Thoracic aorta (tissue), 2 donors: ENCODE data around the gene CAMSAP2. TPM values are rescaled to one million over a fixed set of nuclear protein-coding genes. Genes with fewer than 3 reads are reported as not detected.

Source experiments
- ATAC-seq: fragments of 150-250 bp; one replicate; pipeline ENCODE4 v1.8.0; 2017; ENCODE audit warnings: low read depth; ENCODE audit not compliant: insufficient number of reproducible peaks, low FRiP score
- DNase-seq: peaks from one replicate; pipeline ENCODE4 v3.0.0-alpha.2; 2020; ENCODE audit warnings: low spot score
- H3K27ac ChIP-seq, 2 donors: fragments of 200-600 bp; sonication (generic); 1 replicate in 1 of 2; 2 replicates in 1 of 2; pipeline ENCODE4 v1.5.1; 2016; ENCODE audit warnings: mild to moderate bottlenecking in 2 of 2, moderate library complexity in 2 of 2
- H3K27me3 ChIP-seq: fragments of 200-600 bp; sonication (generic); replicated peaks from 2 replicates; pipeline ENCODE4 v1.6.0; 2016; ENCODE audit warnings: mild to moderate bottlenecking; ENCODE audit not compliant: insufficient read depth
- H3K36me3 ChIP-seq: fragments of 200-600 bp; sonication (generic); one replicate; pipeline ENCODE4 v1.5.1; 2016
- H3K4me1 ChIP-seq, 2 donors: fragments of 200-600 bp; sonication (generic); 1 replicate in 1 of 2; 2 replicates in 1 of 2; pipeline versions ENCODE4 v1.5.1 to v1.6.0; 2016; ENCODE audit warnings: low read depth in 2 of 2, mild to moderate bottlenecking in 1 of 2; ENCODE audit not compliant: control insufficient read depth in 1 of 2
- H3K4me3 ChIP-seq: fragments of 200-600 bp; sonication (generic); 2 replicates; pipeline ENCODE4 v1.5.1; 2016; ENCODE audit warnings: mild to moderate bottlenecking
- H3K9me3 ChIP-seq: fragments of 200-600 bp; sonication (generic); 2 replicates; pipeline ENCODE4 v1.5.1; 2016
- CTCF ChIP-seq: fragments of 200-600 bp; sonication (generic); IDR thresholded peaks from one replicate; pipeline ENCODE4 v1.5.1; 2019; ENCODE audit warnings: antibody characterized with exemption
- total RNA-seq, 2 donors: library from RNA; depleted of rRNA; stranded (reverse); fragments of >200 nt; gene quantifications; one replicate each; pipeline versions ENCODE4 v1.1.0 to v1.2.3, GENCODE V29; 2016

Gene CAMSAP2
- total RNA-seq, 2 donors from 2014 or later, result 46.4 to 60.7 TPM

GRCh38 chr1:200762089-200762488, 23.4 kb downstream of the CAMSAP2 start:
- ATAC-seq (no peak), DNase-seq (no peak)
- Histone ChIP-seq H3K27me3 (no peaks in the 10 kb centered on the region), H3K36me3 (no peaks in the 10 kb centered on the region), H3K27ac (no peak overlapping the region), H3K4me3 (no peak overlapping the region), H3K4me1 (peaks cover 8 to 21% of the 10 kb centered on the region in 2 donors), H3K9me3 (no peaks in the 10 kb centered on the region)
- no peak for TF ChIP-seq CTCF

DNA sequence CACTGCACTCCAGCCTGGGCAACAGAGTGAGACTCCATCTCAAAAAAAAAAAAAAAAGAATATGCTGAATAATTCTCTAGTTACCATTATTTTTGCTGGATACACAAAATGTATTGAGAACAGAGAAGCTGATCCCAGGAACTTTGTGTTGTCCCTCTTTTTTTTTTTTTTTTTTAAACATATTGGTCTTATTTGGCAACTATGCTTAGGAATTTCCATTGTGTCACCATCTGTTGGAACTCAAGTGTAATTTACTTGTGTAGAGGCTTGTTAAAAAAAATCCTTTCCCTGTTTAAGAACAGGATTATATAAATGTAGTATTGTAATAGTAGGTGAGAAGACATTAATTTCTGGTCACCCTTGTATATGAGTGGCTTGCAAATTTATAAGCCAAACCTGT, 28.6 kb downstream of the CAMSAP2 start:
- TF ChIP-seq CTCF, result no peak
- no peak overlapping the region for H3K27ac ChIP-seq
- no peaks in the 10 kb centered on the region for H3K9me3 ChIP-seq
- H3K27me3 ChIP-seq, result no peaks in the 10 kb centered on the region
- peaks cover 8 to 15% of the 10 kb centered on the region in 2 donors for H3K4me1 ChIP-seq
- H3K4me3 ChIP-seq, result no peak overlapping the region
- DNase-seq (no peak), ATAC-seq (no peak)
- no peaks in the 10 kb centered on the region for H3K36me3 ChIP-seq

DNA sequence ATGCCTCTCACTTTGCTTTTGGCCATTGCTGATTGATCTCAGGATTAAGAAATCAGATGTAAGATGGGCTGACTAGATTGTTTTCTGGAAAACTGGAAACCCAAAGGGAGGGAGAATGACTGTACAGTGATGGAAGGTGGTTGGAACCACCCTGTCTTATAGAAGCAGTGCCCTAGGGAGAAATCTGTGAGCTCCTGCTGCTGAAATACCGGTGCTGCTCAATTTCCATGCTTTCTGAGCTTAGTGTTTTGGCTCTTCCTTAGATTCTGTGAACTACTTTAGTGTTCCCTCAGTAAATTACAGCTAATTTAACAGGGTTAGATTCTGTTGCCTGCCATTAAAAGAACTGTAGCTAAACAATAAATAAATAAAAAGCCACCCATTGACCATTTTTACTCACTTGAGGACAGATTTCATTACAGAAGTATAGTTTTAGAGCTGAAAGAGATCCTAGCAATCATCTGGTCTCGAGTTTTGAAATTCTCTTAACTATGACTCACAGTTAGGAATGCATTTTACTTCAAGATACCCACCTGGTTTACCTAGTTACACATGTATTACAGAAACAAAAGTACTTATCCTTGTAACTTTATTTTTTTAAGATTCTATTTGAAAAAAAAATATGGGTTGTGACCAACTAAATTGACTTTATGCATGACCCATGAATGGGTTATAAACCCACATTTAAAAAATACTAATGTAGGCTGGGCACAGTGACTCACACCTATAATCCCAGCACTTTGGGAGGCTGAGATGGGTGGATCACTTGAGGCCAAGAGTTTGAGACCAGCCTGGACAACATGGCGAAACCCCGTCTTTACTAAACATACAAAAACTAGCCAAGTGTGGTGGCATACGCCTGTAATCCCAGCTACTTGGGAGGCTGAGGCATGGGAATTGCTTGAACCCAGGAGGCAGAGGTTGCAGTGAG, 33.2 kb downstream of the CAMSAP2 start:
- ATAC-seq (no peak), DNase-seq (no peak)
- no peak for TF ChIP-seq CTCF
- Histone ChIP-seq H3K36me3 (no peaks in the 10 kb centered on the region), H3K27ac (no peak overlapping the region), H3K9me3 (no peaks in the 10 kb centered on the region), H3K27me3 (no peaks in the 10 kb centered on the region), H3K4me3 (no peak overlapping the region), H3K4me1 (peaks cover 20 to 34% of the 10 kb centered on the region in 2 donors)

GRCh38 chr1:200774311-200774710, 35.6 kb downstream of the CAMSAP2 start:
- peak overlapping the region; percentile 27 to 68 for H3K27ac ChIP-seq
- no peak for ATAC-seq
- TF ChIP-seq CTCF, result no peak
- DNase-seq, result no peak
- no peaks in the 10 kb centered on the region for H3K36me3 ChIP-seq
- peaks cover 18 to 39% of the 10 kb centered on the region in 2 donors for H3K4me1 ChIP-seq
- no peaks in the 10 kb centered on the region for H3K27me3 ChIP-seq
- H3K9me3 ChIP-seq, result no peaks in the 10 kb centered on the region
- H3K4me3 ChIP-seq, result no peak overlapping the region

GRCh38 chr1:200774735-200775444, 36.2 kb downstream of the CAMSAP2 start:
- H3K4me1 ChIP-seq, result peaks cover 18 to 43% of the 10 kb centered on the region in 2 donors
- ATAC-seq (no peak), DNase-seq (no peak)
- H3K4me3 ChIP-seq, result no peak overlapping the region
- no peaks in the 10 kb centered on the region for H3K9me3 ChIP-seq
- peak overlapping the region; percentile 27 to 68 for H3K27ac ChIP-seq
- H3K36me3 ChIP-seq, result no peaks in the 10 kb centered on the region
- no peak for TF ChIP-seq CTCF
- H3K27me3 ChIP-seq, result no peaks in the 10 kb centered on the region
